IMR-90 (cell line): Measurements from ENCODE around the gene KRT39. TPM values are rescaled to one million over a fixed set of nuclear protein-coding genes. Genes with fewer than 3 reads are reported as not detected.
A peak's percentile ranks its signal among the peaks of the same experiment; 100 is the strongest.

ENCODE experiments used
- ATAC-seq: fragments of 200-7000 bp; cut with Tn5 transposase; 2 replicates; pipeline ENCODE4 v1.9.1; 2020; ENCODE audit warnings: low read depth, mild to moderate bottlenecking, moderate library complexity
- BruUV-seq: library from RNA; stranded (reverse); fragments of 400-500 nt; replicated peaks from 2 replicates; lab custom pipeline; 2021; lab: Mats Ljungman, UMichigan
- CTCF ChIA-PET: fragments of 300-600 bp; formaldehyde crosslinking; extraction: SDS; loops from one replicate; lab custom pipeline; 2021; ENCODE audit warnings: antibody characterized with exemption; lab: Yijun Ruan, JAX
- POLR2A ChIA-PET: fragments of 300-600 bp; sonication (Branson Sonifier 250); formaldehyde crosslinking; loops from one replicate; lab custom pipeline; 2022; ENCODE audit warnings: antibody characterized with exemption; ENCODE audit not compliant: unreplicated experiment; lab: Charles Lee
- DNase-seq: peaks from one replicate; pipeline ENCODE4 v3.0.0; 2013
- H2AFZ ChIP-seq: replicated peaks from 2 replicates; pipeline ENCODE3; 2013; ENCODE audit warnings: low read length, mild to moderate bottlenecking; ENCODE audit not compliant: poor library complexity
- H2AK5ac ChIP-seq: 2 replicates; pipeline ENCODE4 v1.6.1; 2013; ENCODE audit warnings: low read depth, low read length, inconsistent platforms
- H2AK9ac ChIP-seq: replicated peaks from 2 replicates; pipeline ENCODE3; 2013; ENCODE audit warnings: mild to moderate bottlenecking, low read depth, low read length, moderate library complexity; ENCODE audit not compliant: poor library complexity
- H2BK120ac ChIP-seq: 2 replicates; pipeline ENCODE4 v1.6.1; 2013; ENCODE audit warnings: low read depth, low read length, inconsistent platforms
- H2BK15ac ChIP-seq: 3 replicates; pipeline ENCODE4 v1.6.1; 2013; ENCODE audit warnings: low read depth, low read length, inconsistent platforms
- H2BK20ac ChIP-seq: 2 replicates; pipeline ENCODE4 v1.6.1; 2013; ENCODE audit warnings: low read depth, mild to moderate bottlenecking, inconsistent platforms, low read length, moderate library complexity
- H2BK5ac ChIP-seq: 2 replicates; pipeline ENCODE4 v1.6.1; 2013; ENCODE audit warnings: mild to moderate bottlenecking, low read depth, low read length, inconsistent platforms; ENCODE audit not compliant: poor library complexity, severe bottlenecking
- H3K14ac ChIP-seq: replicated peaks from 2 replicates; pipeline ENCODE4 v1.6.1; 2013; ENCODE audit warnings: low read depth, low read length, inconsistent platforms
- H3K18ac ChIP-seq: 2 replicates; pipeline ENCODE4 v1.6.1; 2013; ENCODE audit warnings: low read depth, low read length, control low read depth
- H3K23ac ChIP-seq: 2 replicates; pipeline ENCODE4 v1.6.1; 2013; ENCODE audit warnings: low read depth, low read length, inconsistent platforms
- H3K27ac ChIP-seq: 2 replicates; pipeline ENCODE4 v1.5.1; 2013; ENCODE audit warnings: mild to moderate bottlenecking, control low read depth, low read length; ENCODE audit not compliant: insufficient read depth
- H3K27me3 ChIP-seq: 2 replicates; pipeline ENCODE4 v1.6.1; 2013; ENCODE audit warnings: low read length; ENCODE audit not compliant: control insufficient read depth, insufficient read depth
- H3K36me3 ChIP-seq: 2 replicates; pipeline ENCODE4 v1.6.1; 2013; ENCODE audit warnings: low read length, mixed read lengths; ENCODE audit not compliant: control insufficient read depth, insufficient read depth
- H3K4ac ChIP-seq: 2 replicates; pipeline ENCODE4 v1.6.1; 2013; ENCODE audit warnings: low read depth, low read length, inconsistent platforms
- H3K4me1 ChIP-seq: 2 replicates; pipeline ENCODE4 v1.6.1; 2013; ENCODE audit warnings: low read length, mixed read lengths; ENCODE audit not compliant: control insufficient read depth, insufficient read depth
- H3K4me2 ChIP-seq: 2 replicates; pipeline ENCODE4 v1.6.1; 2013; ENCODE audit warnings: low read depth, mild to moderate bottlenecking, control low read depth, low read length, moderate library complexity
- H3K4me3 ChIP-seq: 2 replicates; pipeline ENCODE4 v1.5.1; 2013; ENCODE audit warnings: low read depth, mild to moderate bottlenecking, control low read depth, low read length, moderate library complexity; ENCODE audit not compliant: insufficient read depth
- H3K56ac ChIP-seq: 2 replicates; pipeline ENCODE4 v1.6.1; 2013; ENCODE audit warnings: low read length, inconsistent platforms; ENCODE audit not compliant: insufficient read depth; ENCODE audit errors: extremely low read depth
- H3K79me1 ChIP-seq, 2 experiments: 2 replicates each; pipeline ENCODE4 v1.6.1; 2013; ENCODE audit warnings: low read length in 2 of 2, inconsistent platforms in 1 of 2, low read depth in 1 of 2
- H3K9ac ChIP-seq: 2 replicates; pipeline ENCODE4 v1.6.1; 2013; ENCODE audit warnings: low read depth, low read length, control low read depth
- H3K9me1 ChIP-seq: 2 replicates; pipeline ENCODE4 v1.6.1; 2013; ENCODE audit warnings: low read length, inconsistent platforms; ENCODE audit not compliant: insufficient read depth
- H3K9me3 ChIP-seq: 2 replicates; pipeline ENCODE4 v1.6.1; 2013; ENCODE audit warnings: low read length; ENCODE audit not compliant: control insufficient read depth, insufficient read depth
- H4K20me1 ChIP-seq: 2 replicates; pipeline ENCODE4 v1.6.1; 2013; ENCODE audit warnings: low read length, inconsistent platforms; ENCODE audit not compliant: insufficient read depth
- H4K5ac ChIP-seq: 2 replicates; pipeline ENCODE4 v1.6.1; 2013; ENCODE audit warnings: mild to moderate bottlenecking, low read depth, low read length, control low read depth
- H4K8ac ChIP-seq, 2 experiments: 2 replicates each; pipeline ENCODE4 v1.6.1; 2013; ENCODE audit warnings: low read depth in 2 of 2, low read length in 2 of 2, control low read depth in 1 of 2, inconsistent platforms in 1 of 2
- H4K91ac ChIP-seq: 2 replicates; pipeline ENCODE4 v1.6.1; 2013; ENCODE audit warnings: low read depth, low read length, inconsistent platforms; ENCODE audit not compliant: insufficient read depth
- BHLHE40 ChIP-seq: fragments of 150-350 bp; IDR thresholded peaks from 2 replicates; pipeline ENCODE4 v1.6.1; 2016; ENCODE audit warnings: mild to moderate bottlenecking, low read depth, low read length
- ELK1 ChIP-seq: fragments of 150-350 bp; IDR thresholded peaks from 2 replicates; pipeline ENCODE4 v1.6.1; 2016; ENCODE audit warnings: low read depth, mild to moderate bottlenecking, low read length, moderate library complexity, borderline replicate concordance
- RCOR1 ChIP-seq: IDR thresholded peaks from 2 replicates; pipeline ENCODE4 v1.6.1; 2012; ENCODE audit warnings: mild to moderate bottlenecking, low read length, improper control_type of control experiment; ENCODE audit not compliant: insufficient replicate concordance
- WGBS, 2 experiments: methylation state at CpG; one replicate each; pipeline versions ENCODE4 v1.1.5 to v1.1.7; 2013; ENCODE audit warnings: missing lambda C conversion rate in 2 of 2; ENCODE audit not compliant: insufficient read length in 1 of 2; ENCODE audit errors: extremely low coverage in 2 of 2; 5-methylcytosine and 5-hydroxymethylcytosine counted together
- dilution Hi-C: fragments of 300-500 bp; cut with HindIII; formaldehyde crosslinking; loops from one replicate; pipeline ENCODE4 v1.14.3; 2018; ENCODE audit warnings: low sequenced_read_pairs; ENCODE audit not compliant: unreplicated experiment
- in situ Hi-C: fragments of 300-500 bp; cut with MboI; formaldehyde crosslinking; loops from 3 replicates; pipeline ENCODE4 v1.14.3; 2019; ENCODE audit warnings: low sequenced_read_pairs, inconsistent platforms, mixed read lengths
- intact Hi-C: fragments of 100-400 bp; cut with micrococcal nuclease; formaldehyde crosslinking; loops from 2 replicates; pipeline ENCODE4 v1.10.0; 2022
- polyA plus RNA-seq, 3 experiments: library from polyadenylated mRNA; depleted of rRNA; stranded (reverse); fragments of >200 nt; gene quantifications; 2 replicates each; pipeline ENCODE4 v1.2.3, GENCODE V29; 2012; ENCODE audit warnings: low replicate concordance in 1 of 3
- total RNA-seq: library from RNA; depleted of rRNA; stranded (reverse); fragments of >200 nt; gene quantifications from 2 replicates; pipeline ENCODE4 v1.2.3, GENCODE V29; 2012

KRT39 gene
- total and polyA plus RNA-seq, 2 of the 4 experiments (the other 2 are of a cell fraction) = 0.15 TPM; not detected in 1

DNA sequence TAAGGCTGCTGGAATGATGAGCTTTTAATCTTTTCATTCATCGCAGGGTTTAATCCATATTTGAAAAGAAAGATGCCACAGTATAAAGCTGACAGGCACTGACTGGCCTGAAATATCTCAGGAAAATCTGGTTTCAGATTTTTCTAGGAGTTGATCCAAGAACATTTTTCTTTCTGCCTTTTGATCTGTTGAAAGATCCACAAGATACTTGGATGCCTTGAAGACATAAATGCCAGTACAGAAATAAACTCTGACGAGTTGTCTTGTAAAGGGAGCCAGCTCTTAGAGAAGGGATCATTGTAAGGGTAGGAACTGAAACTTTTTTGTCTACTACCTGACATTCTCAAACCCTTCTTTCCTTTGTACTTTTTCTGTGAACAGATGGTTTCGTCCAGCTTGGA is 56.3 kb downstream of the KRT39 start:
- POLR2A ChIA-PET = interaction anchor here (2.3 kb wide), 1 partner anchor 150 kb away, joined by 12 read pairs; the partner anchor contains the start of gene KRTAP2-3
- Histone ChIP-seq H4K20me1 (no peaks in the 10 kb centered on the region), H2AK9ac (no peak overlapping the region), H3K4me3 (no peak overlapping the region), H3K27ac (peak overlapping the region; percentile 93), H3K4me1 (peaks cover 10% of the 10 kb centered on the region), H2BK120ac (peak overlapping the region; percentile 91), H3K27me3 (no peaks in the 10 kb centered on the region), H2BK15ac (peak overlapping the region; percentile 86; the same call in 2 of the 3 replicates), H2BK20ac (peak overlapping the region; percentile 79), H3K9me1 (0 out of 2 replicates have a peak, but pooled peaks cover 5% of the 10 kb centered on the region), H4K91ac (peak overlapping the region; percentile 93), H3K79me1 (no peaks in the 10 kb centered on the region), H3K36me3 (no peaks in the 10 kb centered on the region), H3K4ac (peak overlapping the region; percentile 93), H2BK5ac (peak overlapping the region; percentile 99), H3K14ac (peak overlapping the region; percentile 47), H3K56ac (peak overlapping the region; percentile 69), H2AFZ (no peak overlapping the region), H4K8ac (peak overlapping the region; percentile 77 to 92), H3K18ac (peak overlapping the region; percentile 99), H3K9me3 (no peaks in the 10 kb centered on the region), H3K9ac (peak overlapping the region; percentile 51), H3K23ac (peak overlapping the region; percentile 84), H3K4me2 (peak overlapping the region; percentile 66), H4K5ac (peak overlapping the region; percentile 99), H2AK5ac (peak overlapping the region; percentile 89)
- 33% methylated on average over 1 of the region's 3 CpGs; no CpG with 5 or more reads in 1 of the 2 experiments for WGBS, 2 experiments
- ATAC-seq (peak; percentile 8), DNase-seq (peak; percentile 55)
- intact Hi-C loops (no loop called here), in situ Hi-C loops (no loop called here), dilution Hi-C loops (no loop called here)
- TF ChIP-seq BHLHE40 (no peak), ELK1 (no peak), RCOR1 (no peak)
- CTCF ChIA-PET = interaction anchor here (1.0 to 2.9 kb wide), 7 partner anchors 54 to 752 kb away, joined by 3 to 8 read pairs (median 3); no protein-coding TSS in a partner anchor
- no TSS peak for BruUV-seq
